ENCODE measurements around the gene PAQR5.

DNA sequence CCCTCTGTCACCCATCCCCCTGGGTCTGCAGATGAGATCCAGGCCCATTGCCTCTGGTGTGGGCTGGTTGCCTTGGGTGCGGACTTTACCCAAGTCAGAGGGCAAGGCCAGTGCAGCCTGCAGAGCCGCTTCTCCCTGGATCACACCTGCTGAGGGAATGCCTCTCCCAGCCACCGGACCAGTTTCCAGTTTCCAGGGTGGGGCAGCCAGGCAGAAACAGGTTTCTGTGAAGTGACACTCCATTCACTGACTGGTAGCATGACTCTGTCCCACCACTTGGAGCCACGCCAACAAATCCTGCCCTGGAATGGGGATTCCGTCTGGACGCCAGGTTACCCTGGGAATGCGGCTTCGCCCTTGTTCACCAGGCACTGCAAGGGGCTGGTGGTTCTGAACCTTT lies 30.0 kb downstream of the PAQR5 start:
- TF ChIP-seq, protein P1, sequence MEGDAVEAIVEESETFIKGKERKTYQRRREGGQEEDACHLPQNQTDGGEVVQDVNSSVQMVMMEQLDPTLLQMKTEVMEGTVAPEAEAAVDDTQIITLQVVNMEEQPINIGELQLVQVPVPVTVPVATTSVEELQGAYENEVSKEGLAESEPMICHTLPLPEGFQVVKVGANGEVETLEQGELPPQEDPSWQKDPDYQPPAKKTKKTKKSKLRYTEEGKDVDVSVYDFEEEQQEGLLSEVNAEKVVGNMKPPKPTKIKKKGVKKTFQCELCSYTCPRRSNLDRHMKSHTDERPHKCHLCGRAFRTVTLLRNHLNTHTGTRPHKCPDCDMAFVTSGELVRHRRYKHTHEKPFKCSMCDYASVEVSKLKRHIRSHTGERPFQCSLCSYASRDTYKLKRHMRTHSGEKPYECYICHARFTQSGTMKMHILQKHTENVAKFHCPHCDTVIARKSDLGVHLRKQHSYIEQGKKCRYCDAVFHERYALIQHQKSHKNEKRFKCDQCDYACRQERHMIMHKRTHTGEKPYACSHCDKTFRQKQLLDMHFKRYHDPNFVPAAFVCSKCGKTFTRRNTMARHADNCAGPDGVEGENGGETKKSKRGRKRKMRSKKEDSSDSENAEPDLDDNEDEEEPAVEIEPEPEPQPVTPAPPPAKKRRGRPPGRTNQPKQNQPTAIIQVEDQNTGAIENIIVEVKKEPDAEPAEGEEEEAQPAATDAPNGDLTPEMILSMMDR (IDR thresholded peaks at IDR 0.05), result no peak
- no peak for TF ChIP-seq POLR2A (IDR thresholded peaks at IDR 0.05)

Measured in testis (tissue), 2 donors.